Suprapubic skin (tissue), 3 donors: Measurements from ENCODE around the gene PTPRN2.

Experiments
- EP300 ChIP-seq: sonication (generic); formaldehyde crosslinking; IDR thresholded peaks from one replicate; pipeline ENCODE4 v1.6.1; 2017; ENCODE audit warnings: antibody characterized with exemption
- POLR2A ChIP-seq, 2 donors: fragments of 450-650 bp; IDR thresholded peaks; one replicate each; pipeline ENCODE4 v1.6.1; 2017; ENCODE audit warnings: antibody characterized with exemption in 2 of 2, mild to moderate bottlenecking in 2 of 2, moderate library complexity in 2 of 2
- TF ChIP-seq, protein P1 (sequence below), 2 donors: fragments of 200-600 bp in 1 of 2; fragments of 450-650 bp in 1 of 2; sonication (generic) in 1 of 2; IDR thresholded peaks; one replicate each; pipeline ENCODE4 v1.5.1; 2016 to 2019; ENCODE audit warnings: antibody characterized with exemption in 2 of 2, mild to moderate bottlenecking in 1 of 2, moderate library complexity in 1 of 2

DNA sequence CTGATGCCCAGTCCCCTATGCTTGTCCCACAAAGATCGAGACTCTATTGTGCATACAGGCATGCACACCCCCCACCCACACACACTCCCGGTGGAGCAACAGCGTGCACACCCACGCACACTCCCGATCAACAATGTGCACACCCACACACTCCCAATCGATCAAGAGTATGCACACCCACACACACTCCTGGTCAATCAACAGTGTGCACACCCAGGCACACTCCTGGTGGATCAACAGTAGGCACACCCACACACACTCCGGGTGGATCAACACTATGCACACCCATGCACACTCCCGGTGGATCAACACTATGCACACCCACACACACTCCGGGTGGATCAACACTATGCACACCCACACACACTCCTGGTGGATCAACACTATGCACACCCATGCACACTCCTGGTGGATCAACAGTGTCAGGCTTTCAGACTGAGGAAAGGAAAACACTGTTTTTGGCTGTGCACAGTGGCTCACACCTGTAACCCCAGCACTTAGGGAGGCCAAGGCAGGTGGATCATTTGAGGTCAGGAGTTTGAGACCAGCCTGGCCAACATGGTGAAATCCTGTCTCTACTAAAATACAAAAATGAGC, 118.8 kb downstream of the PTPRN2 start:
- TF ChIP-seq, protein P1, sequence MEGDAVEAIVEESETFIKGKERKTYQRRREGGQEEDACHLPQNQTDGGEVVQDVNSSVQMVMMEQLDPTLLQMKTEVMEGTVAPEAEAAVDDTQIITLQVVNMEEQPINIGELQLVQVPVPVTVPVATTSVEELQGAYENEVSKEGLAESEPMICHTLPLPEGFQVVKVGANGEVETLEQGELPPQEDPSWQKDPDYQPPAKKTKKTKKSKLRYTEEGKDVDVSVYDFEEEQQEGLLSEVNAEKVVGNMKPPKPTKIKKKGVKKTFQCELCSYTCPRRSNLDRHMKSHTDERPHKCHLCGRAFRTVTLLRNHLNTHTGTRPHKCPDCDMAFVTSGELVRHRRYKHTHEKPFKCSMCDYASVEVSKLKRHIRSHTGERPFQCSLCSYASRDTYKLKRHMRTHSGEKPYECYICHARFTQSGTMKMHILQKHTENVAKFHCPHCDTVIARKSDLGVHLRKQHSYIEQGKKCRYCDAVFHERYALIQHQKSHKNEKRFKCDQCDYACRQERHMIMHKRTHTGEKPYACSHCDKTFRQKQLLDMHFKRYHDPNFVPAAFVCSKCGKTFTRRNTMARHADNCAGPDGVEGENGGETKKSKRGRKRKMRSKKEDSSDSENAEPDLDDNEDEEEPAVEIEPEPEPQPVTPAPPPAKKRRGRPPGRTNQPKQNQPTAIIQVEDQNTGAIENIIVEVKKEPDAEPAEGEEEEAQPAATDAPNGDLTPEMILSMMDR (IDR thresholded peaks at IDR 0.05): no peak
- TF ChIP-seq POLR2A (IDR thresholded peaks at IDR 0.05): no peak
- no peak for TF ChIP-seq EP300
